NCI-H2171 (cell line): ENCODE data around the gene ANKRD34A.
A peak's percentile ranks its signal among the peaks of the same experiment; 100 is the strongest.

Source experiments
- DNase-seq: peaks from one replicate; lab custom pipeline; 2025; lab: John Stamatoyannopoulos, UW

ANKRD34A gene

GRCh38 chr1:145990249-145990855, 26.0 kb upstream of the ANKRD34A start:
- DNase-seq: no peak

GRCh38 chr1:145988773-145989172, 24.4 kb upstream of the ANKRD34A start:
- no peak for DNase-seq

GRCh38 chr1:145987926-145988325, 23.6 kb upstream of the ANKRD34A start:
- DNase-seq: no peak

GRCh38 chr1:145986551-145986950, 22.2 kb upstream of the ANKRD34A start:
- DNase-seq: no peak

- peak; percentile 43 for DNase-seq
Observed at GRCh38 chr1:145985502-145986439, 21.4 kb upstream of the ANKRD34A start.

GRCh38 chr1:145985129-145985501, 20.7 kb upstream of the ANKRD34A start:
- no peak for DNase-seq

GRCh38 chr1:145983960-145984830, 19.8 kb upstream of the ANKRD34A start:
- no peak for DNase-seq

- DNase-seq: no peak
Observed at GRCh38 chr1:145983206-145983675, 18.9 kb upstream of the ANKRD34A start.

GRCh38 chr1:145982010-145982723, 17.8 kb upstream of the ANKRD34A start:
- no peak for DNase-seq

- DNase-seq: no peak
Observed at GRCh38 chr1:145980457-145980994, 16.2 kb upstream of the ANKRD34A start.

- no peak for DNase-seq
Observed at GRCh38 chr1:145979746-145980456, 15.5 kb upstream of the ANKRD34A start.

- peak; percentile 92 for DNase-seq
Observed at GRCh38 chr1:145978854-145979745, 14.7 kb upstream of the ANKRD34A start.

GRCh38 chr1:145978471-145978853, 14.1 kb upstream of the ANKRD34A start:
- DNase-seq: no peak

GRCh38 chr1:145977486-145978470, 13.4 kb upstream of the ANKRD34A start:
- DNase-seq: peak; percentile 70

- no peak for DNase-seq
Observed at GRCh38 chr1:145977016-145977415, 12.6 kb upstream of the ANKRD34A start.

GRCh38 chr1:145975216-145975615, 10.8 kb upstream of the ANKRD34A start:
- no peak for DNase-seq

GRCh38 chr1:145974721-145975120, 10.3 kb upstream of the ANKRD34A start:
- DNase-seq: no peak

GRCh38 chr1:145972580-145972979, 8.2 kb upstream of the ANKRD34A start:
- DNase-seq: no peak
